Left forelimb (tissue), 1 donor: Measurements from ENCODE around the gene ZRANB1.

ENCODE experiments used
- DNase-seq: peaks from one replicate; pipeline ENCODE4 v3.0.0-alpha.2; 2018; ENCODE audit warnings: low spot score

Gene ZRANB1

GRCh38 chr10:125005312-125006187 is 63.6 kb downstream of the ZRANB1 start:
- no peak for DNase-seq

DNA sequence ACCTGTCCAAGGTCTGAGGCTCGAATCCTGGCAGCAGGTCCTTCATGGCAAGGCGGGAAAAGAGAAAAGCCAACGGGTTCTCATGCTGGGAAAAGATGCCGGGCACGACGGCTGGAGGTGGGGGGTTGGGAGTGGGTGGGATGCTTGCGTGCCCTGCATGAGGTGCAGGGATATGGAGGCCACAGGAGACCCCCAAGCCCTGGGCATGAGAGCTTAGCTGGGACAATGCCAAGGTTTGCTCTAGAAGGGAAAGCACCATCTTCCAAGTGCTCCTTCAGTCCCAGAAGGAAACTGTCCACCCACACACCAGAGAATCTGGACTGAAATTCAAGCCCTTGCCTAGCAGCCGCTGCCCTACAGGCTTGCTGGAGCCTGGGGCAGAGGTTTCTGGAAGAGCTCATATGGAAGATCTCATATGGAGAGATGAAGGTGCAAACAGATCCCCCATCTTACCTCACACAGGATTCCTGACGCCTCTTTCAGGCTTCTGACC is 64.3 kb downstream of the ZRANB1 start:
- no peak for DNase-seq

GRCh38 chr10:125006921-125007426 is 65.1 kb downstream of the ZRANB1 start:
- DNase-seq = no peak

DNA sequence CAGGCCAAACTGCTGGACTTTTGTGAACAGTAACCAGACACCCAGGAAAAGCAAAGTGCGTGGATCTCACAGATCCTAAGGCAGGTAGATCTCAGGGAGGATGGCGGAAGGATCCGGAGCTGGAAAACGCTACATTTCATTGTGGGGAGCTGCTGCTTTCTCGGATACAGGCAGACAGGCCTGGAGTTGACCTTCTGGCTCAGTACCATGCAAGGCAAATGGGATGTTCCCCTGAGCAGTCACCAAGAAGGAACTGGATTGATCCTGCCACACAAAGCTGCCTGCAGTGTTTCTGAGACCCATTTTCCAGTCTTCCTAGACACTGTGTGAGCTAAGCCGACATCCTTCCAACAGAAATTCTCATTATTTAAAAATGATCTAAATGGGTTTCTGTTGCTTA is 65.5 kb downstream of the ZRANB1 start:
- no peak for DNase-seq

- DNase-seq = no peak
Observed at GRCh38 chr10:125008689-125009638, 67.0 kb downstream of the ZRANB1 start.

GRCh38 chr10:125009661-125010161 is 67.8 kb downstream of the ZRANB1 start:
- DNase-seq = no peak

- DNase-seq = no peak
Observed at GRCh38 chr10:125010362-125010761, 68.4 kb downstream of the ZRANB1 start.

- DNase-seq = no peak
Observed at GRCh38 chr10:125011171-125011925, 69.4 kb downstream of the ZRANB1 start.

DNA sequence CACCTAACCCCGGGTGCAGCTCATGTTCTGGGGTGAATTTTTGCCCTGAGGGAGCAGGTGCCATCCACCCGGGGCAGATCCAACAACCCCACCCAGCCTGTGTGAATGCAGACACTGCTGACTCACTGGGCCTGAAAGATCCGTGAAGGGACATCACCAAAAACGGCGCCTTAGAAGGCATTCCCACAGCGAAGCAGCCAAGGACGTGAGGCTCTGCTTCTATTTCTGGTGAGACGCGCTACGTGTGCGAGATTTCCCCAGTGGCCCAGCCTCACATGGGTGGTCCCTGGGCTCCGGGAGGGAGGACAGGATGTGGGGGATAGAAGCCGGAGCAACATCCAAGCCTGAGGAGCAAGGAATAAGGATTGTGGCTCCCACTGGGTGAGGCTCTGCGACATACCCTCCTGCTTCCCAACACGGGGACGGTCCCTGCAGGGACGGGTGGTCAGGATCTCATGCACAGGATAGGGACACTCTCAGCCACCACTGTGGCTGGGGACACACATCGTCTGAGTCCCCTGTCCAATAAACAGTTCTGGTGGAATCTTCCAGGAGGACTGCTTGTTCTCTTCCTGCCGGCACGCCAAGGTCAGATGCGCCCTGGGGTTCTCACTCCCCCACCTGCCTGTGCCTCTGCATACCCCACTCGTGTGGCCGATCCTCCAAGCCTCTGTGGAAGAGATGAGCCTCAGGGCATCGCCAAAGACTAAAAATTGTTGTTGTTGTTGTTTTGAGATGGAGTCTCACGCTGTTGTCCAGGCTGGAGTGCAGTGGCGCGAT is 70.2 kb downstream of the ZRANB1 start:
- DNase-seq = no peak

DNA sequence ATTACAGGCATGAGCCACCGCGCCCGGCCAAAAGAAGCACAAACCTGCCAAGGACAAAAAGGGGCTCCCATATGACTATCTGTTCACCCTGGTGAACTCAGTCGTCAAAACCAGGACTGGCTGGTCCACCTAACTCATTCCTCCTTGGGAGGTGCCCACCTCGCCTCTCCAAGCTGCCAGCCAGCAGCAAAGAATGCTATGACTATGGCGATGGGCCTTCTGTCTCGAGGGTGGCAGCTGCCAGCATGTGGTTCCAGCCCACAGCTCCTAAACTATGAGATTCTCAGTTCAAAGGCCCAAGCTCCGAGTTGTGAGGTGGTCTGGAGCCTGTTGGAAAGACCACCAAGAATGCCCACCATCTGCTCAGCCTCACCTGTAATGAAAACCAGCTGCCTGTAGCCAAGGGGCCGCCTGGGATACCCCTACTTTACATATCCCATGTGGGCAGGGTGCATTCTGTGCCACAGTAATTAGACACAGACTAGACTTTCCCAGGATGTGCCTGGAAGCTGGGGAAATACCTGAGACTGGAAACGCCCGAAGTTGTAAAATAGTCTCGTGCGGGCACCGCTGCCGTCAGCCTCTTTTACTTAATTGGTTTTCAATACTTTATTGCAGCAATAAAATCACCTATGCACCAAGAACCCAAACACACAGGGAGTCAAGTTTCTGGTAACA is 71.1 kb downstream of the ZRANB1 start:
- no peak for DNase-seq

- DNase-seq = no peak
Observed at GRCh38 chr10:125013529-125013872, 71.6 kb downstream of the ZRANB1 start.

- no peak for DNase-seq
Observed at GRCh38 chr10:125014086-125014830, 72.3 kb downstream of the ZRANB1 start.

- no peak for DNase-seq
Observed at GRCh38 chr10:125014836-125015355, 73.0 kb downstream of the ZRANB1 start.

DNA sequence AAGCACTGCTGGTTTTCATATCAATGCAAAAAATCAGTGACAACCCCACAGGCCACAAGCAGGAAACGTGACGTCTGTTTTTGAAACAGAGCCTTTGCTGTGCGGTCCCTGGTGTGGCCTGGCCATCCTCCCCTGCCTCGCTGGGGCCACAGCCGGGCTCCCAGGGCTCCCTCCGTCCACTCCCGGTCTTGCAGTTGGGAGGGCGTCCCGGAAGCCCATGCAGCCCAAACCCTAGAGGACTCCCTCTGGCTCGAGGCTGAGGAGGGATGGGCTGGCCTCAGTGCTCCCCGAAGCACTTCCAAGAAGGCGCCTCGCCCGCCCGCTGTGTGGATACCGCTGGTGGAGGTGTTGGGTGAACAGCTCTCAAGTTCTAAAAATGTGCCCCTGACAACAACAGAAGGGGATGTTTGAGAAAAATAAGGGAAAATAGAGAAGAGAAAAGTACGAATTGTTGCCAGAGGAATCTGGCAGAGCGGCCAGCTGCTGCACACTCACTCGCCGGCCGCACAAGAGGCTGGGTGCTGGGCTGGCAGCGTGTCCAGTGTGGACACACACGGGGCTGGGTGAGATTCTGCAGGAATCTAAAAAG is 73.5 kb downstream of the ZRANB1 start:
- DNase-seq = no peak

- no peak for DNase-seq
Observed at GRCh38 chr10:125016123-125016522, 74.2 kb downstream of the ZRANB1 start.

DNA sequence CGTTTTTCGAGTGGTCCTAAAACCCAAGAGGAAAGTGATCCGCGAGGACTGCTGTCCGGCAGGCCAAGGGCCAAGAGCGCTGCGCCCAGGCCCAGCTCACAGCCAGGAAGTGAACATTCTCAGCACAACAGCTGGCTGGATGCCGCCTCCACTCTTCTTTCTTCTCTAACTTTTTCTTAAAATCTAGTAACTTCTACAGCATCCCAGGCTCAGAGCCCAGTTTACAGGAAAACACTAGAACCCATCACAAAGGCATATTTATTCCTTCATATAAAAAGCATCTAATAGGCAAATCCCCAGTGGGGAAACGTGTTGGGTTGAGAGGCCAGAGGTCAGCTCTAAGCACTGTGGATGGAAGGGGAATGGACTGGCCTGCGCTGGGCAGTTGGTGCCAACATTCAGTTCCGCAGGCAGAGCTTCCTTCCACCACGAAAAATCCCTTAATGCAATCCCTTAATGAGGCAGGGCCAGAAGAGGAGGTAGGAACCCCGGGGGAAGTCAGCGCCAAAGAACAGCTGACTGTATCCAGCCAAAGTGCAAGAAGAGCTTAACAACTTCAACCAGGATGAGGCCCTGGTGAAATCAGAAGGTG is 74.8 kb downstream of the ZRANB1 start:
- DNase-seq = no peak

GRCh38 chr10:125017547-125018298 is 75.8 kb downstream of the ZRANB1 start:
- DNase-seq = no peak
